ENCODE measurements around the gene SPECC1L. TPM values are rescaled to one million over a fixed set of nuclear protein-coding genes. Genes with fewer than 3 reads are reported as not detected.
"Not testable (repeated sequence)": the region's sequence is repeated elsewhere in the genome, so short reads cannot be mapped to it uniquely, and the experiment has no call there.

SPECC1L gene
- total RNA-seq, 1 donor from 2014 or later = 173 TPM

- not testable (repeated sequence) for H3K36me3 Mint-ChIP-seq (ENCODE audit: unreplicated experiment); H3K4me3 Mint-ChIP-seq (ENCODE audit: unreplicated experiment); DNase-seq; H3K4me1 Mint-ChIP-seq (ENCODE audit: low read depth, unreplicated experiment); H3K27ac Mint-ChIP-seq (ENCODE audit: unreplicated experiment); H3K9me3 Mint-ChIP-seq (ENCODE audit: unreplicated experiment); H3K27me3 Mint-ChIP-seq (ENCODE audit: unreplicated experiment)
These were observed 17.5 kb upstream of the SPECC1L start for GRCh38 chr22:24253126-24253525.

GRCh38 chr22:24256136-24256535 lies 14.5 kb upstream of the SPECC1L start:
- not testable (repeated sequence) for H3K27me3 Mint-ChIP-seq (ENCODE audit: unreplicated experiment); H3K27ac Mint-ChIP-seq (ENCODE audit: unreplicated experiment); H3K4me1 Mint-ChIP-seq (ENCODE audit: low read depth, unreplicated experiment); H3K4me3 Mint-ChIP-seq (ENCODE audit: unreplicated experiment); DNase-seq; H3K36me3 Mint-ChIP-seq (ENCODE audit: unreplicated experiment); H3K9me3 Mint-ChIP-seq (ENCODE audit: unreplicated experiment)

- H3K9me3 Mint-ChIP-seq (ENCODE audit: unreplicated experiment); DNase-seq; H3K27me3 Mint-ChIP-seq (ENCODE audit: unreplicated experiment); H3K4me3 Mint-ChIP-seq (ENCODE audit: unreplicated experiment); H3K27ac Mint-ChIP-seq (ENCODE audit: unreplicated experiment); H3K36me3 Mint-ChIP-seq (ENCODE audit: unreplicated experiment); H3K4me1 Mint-ChIP-seq (ENCODE audit: low read depth, unreplicated experiment): not testable (repeated sequence)
These were observed 13.9 kb upstream of the SPECC1L start for GRCh38 chr22:24256736-24257135.

- H3K36me3 Mint-ChIP-seq (ENCODE audit: unreplicated experiment); H3K27ac Mint-ChIP-seq (ENCODE audit: unreplicated experiment); H3K9me3 Mint-ChIP-seq (ENCODE audit: unreplicated experiment); H3K4me3 Mint-ChIP-seq (ENCODE audit: unreplicated experiment); H3K27me3 Mint-ChIP-seq (ENCODE audit: unreplicated experiment); H3K4me1 Mint-ChIP-seq (ENCODE audit: low read depth, unreplicated experiment): not testable (repeated sequence)
- peak; percentile 68 for DNase-seq
These were observed 11.2 kb upstream of the SPECC1L start for GRCh38 chr22:24259459-24259858.

- not testable (repeated sequence) for H3K4me3 Mint-ChIP-seq (ENCODE audit: unreplicated experiment); H3K27ac Mint-ChIP-seq (ENCODE audit: unreplicated experiment); H3K36me3 Mint-ChIP-seq (ENCODE audit: unreplicated experiment); H3K9me3 Mint-ChIP-seq (ENCODE audit: unreplicated experiment); H3K27me3 Mint-ChIP-seq (ENCODE audit: unreplicated experiment); DNase-seq
- H3K4me1 Mint-ChIP-seq (ENCODE audit: low read depth, unreplicated experiment) = peaks cover 16% of the 10 kb centered on the region
These were observed 8.4 kb upstream of the SPECC1L start for GRCh38 chr22:24262185-24262749.

- not testable (repeated sequence) for H3K9me3 Mint-ChIP-seq (ENCODE audit: unreplicated experiment); DNase-seq; H3K4me3 Mint-ChIP-seq (ENCODE audit: unreplicated experiment); H3K27me3 Mint-ChIP-seq (ENCODE audit: unreplicated experiment); H3K36me3 Mint-ChIP-seq (ENCODE audit: unreplicated experiment)
- H3K4me1 Mint-ChIP-seq (ENCODE audit: low read depth, unreplicated experiment) = peaks cover 16% of the 10 kb centered on the region
- H3K27ac Mint-ChIP-seq (ENCODE audit: unreplicated experiment) = peak overlapping the region; percentile 50
These were observed 7.2 kb upstream of the SPECC1L start for GRCh38 chr22:24263479-24263878.

GRCh38 chr22:24264329-24264896 lies 6.2 kb upstream of the SPECC1L start:
- H3K4me1 Mint-ChIP-seq (ENCODE audit: low read depth, unreplicated experiment) = peaks cover 16% of the 10 kb centered on the region
- not testable (repeated sequence) for H3K27me3 Mint-ChIP-seq (ENCODE audit: unreplicated experiment); DNase-seq; H3K36me3 Mint-ChIP-seq (ENCODE audit: unreplicated experiment); H3K4me3 Mint-ChIP-seq (ENCODE audit: unreplicated experiment); H3K9me3 Mint-ChIP-seq (ENCODE audit: unreplicated experiment)
- H3K27ac Mint-ChIP-seq (ENCODE audit: unreplicated experiment) = peak overlapping the region; percentile 84

GRCh38 chr22:24265734-24266133 lies 4.9 kb upstream of the SPECC1L start:
- Mint-ChIP-seq H3K36me3 (ENCODE audit: unreplicated experiment) (no peaks in the 10 kb centered on the region), H3K4me3 (ENCODE audit: unreplicated experiment) (no peak overlapping the region), H3K4me1 (ENCODE audit: low read depth, unreplicated experiment) (peaks cover 16% of the 10 kb centered on the region), H3K27me3 (ENCODE audit: unreplicated experiment) (peaks cover 2% of the 10 kb centered on the region), H3K27ac (ENCODE audit: unreplicated experiment) (no peak overlapping the region), H3K9me3 (ENCODE audit: unreplicated experiment) (peaks cover 2% of the 10 kb centered on the region)
- no peak for DNase-seq
- TF ChIP-seq CTCF (IDR thresholded peaks at IDR 0.05; ENCODE audit: partially characterized antibody, unreplicated experiment) = no peak

GRCh38 chr22:24266495-24266894 lies 4.1 kb upstream of the SPECC1L start:
- peaks cover 16% of the 10 kb centered on the region for H3K4me1 Mint-ChIP-seq (ENCODE audit: low read depth, unreplicated experiment)
- H3K36me3 Mint-ChIP-seq (ENCODE audit: unreplicated experiment); H3K4me3 Mint-ChIP-seq (ENCODE audit: unreplicated experiment): not testable (repeated sequence)

More at GRCh38 chr22:24266495-24266894, 4.1 kb upstream of the SPECC1L start:
- not testable (repeated sequence) for H3K27me3 Mint-ChIP-seq (ENCODE audit: unreplicated experiment); H3K9me3 Mint-ChIP-seq (ENCODE audit: unreplicated experiment); DNase-seq; H3K27ac Mint-ChIP-seq (ENCODE audit: unreplicated experiment)

All from glutamatergic neuron (in vitro differentiated cells).